Activated CD8-positive, alpha-beta T cell treated with anti-CD3 and anti-CD28 coated beads, Interleukin-2, amount 10 ng/mL, durations not matched to agents 7 days and 5 days (primary cell): ENCODE measurements around the gene MTMR1. TPM values are rescaled to one million over a fixed set of nuclear protein-coding genes. Genes with fewer than 3 reads are reported as not detected.

Experiments used
- ATAC-seq: fragments of 150-1000 bp; cut with Tn5 transposase; one replicate; pipeline ENCODE4 v1.10.0; 2021; ENCODE audit warnings: moderate library complexity
- CTCF ChIA-PET: fragments of 350-600 bp; sonication (Branson Sonifier 250); formaldehyde crosslinking; loops from one replicate; lab custom pipeline; 2021; ENCODE audit warnings: antibody characterized with exemption; lab: Charles Lee
- POLR2A ChIA-PET: fragments of 350-600 bp; sonication (Branson Sonifier 250); formaldehyde crosslinking; loops from one replicate; lab custom pipeline; 2021; ENCODE audit warnings: antibody characterized with exemption; lab: Charles Lee
- DNase-seq: peaks from one replicate; pipeline ENCODE4 v3.0.0-alpha.2; 2020
- H3K27ac Mint-ChIP-seq: one replicate; pipeline ENCODE4 v1.8.0; 2021; ENCODE audit warnings: mild to moderate bottlenecking, mixed read lengths
- H3K27me3 Mint-ChIP-seq: one replicate; pipeline ENCODE4 v1.8.0; 2021; ENCODE audit warnings: low read depth, mixed read lengths
- H3K36me3 Mint-ChIP-seq: one replicate; pipeline ENCODE4 v1.8.0; 2021; ENCODE audit warnings: low read depth, mixed read lengths
- H3K4me1 Mint-ChIP-seq: one replicate; pipeline ENCODE4 v1.8.0; 2021; ENCODE audit warnings: low read depth, mixed read lengths
- H3K4me3 Mint-ChIP-seq: one replicate; pipeline ENCODE4 v1.8.0; 2021; ENCODE audit warnings: mild to moderate bottlenecking, mixed read lengths
- H3K9me3 Mint-ChIP-seq: one replicate; pipeline ENCODE4 v1.8.0; 2022; ENCODE audit warnings: mixed read lengths; ENCODE audit not compliant: insufficient read depth
- total RNA-seq, 2 experiments: library from RNA; stranded (reverse); gene quantifications; one replicate each; pipeline ENCODE4 v1.2.3, GENCODE V29; 2021

The MTMR1 gene
- total RNA-seq: 10 to 100 TPM; 45.0 to 49.4 TPM

DNA sequence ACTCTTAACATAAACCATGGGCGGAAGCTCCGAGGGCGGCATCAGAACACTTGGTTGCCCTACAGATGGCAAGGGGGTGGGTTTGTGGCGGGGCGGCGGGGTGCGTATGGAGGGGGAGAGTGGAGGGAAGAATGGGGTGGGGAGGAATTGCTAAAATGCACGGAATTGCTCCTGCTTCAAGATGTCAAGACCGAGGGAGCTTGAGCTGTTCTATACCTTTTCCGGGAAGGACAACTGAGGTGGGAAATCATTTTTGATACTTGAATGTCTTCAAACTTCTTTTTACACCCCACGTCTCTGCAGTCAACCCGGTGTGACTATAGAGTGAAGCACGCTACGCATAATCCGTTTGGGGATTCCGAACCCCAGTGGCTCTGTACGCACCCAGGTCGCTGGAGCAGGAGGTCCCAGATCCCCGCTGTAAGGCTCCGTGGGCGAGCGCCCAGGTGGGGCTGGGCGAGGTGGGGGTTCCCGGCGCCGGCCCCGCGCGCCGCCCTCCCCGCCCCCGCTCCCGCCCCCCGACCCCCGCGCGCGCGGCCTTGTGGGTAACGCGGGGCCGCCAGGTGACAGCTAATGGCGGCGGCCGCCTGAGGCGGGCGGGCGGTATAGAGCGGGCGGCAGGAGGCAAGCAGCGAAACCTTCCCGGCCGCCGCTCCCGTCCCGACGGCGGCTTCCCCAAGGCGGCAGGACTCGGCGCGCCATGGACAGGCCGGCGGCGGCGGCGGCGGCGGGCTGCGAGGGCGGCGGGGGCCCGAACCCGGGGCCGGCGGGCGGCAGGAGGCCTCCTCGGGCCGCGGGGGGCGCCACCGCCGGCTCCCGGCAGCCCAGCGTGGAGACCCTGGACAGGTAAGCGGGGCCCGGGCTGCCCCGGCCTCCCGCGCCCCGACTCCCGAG, at the start of gene MTMR1:
Gene MTMR1, plus strand, starts transcription at position 566 of the 894 bp plus-strand sequence. Its CDS starts 135 bp downstream, at position 701.
- no peaks in the 10 kb centered on the region for H3K27me3 Mint-ChIP-seq
- ChIA-PET CTCF (interaction anchor here (0.6 to 5.6 kb wide), 6 partner anchors 7 to 27 kb away, joined by 3 to 47 read pairs (median 5); no protein-coding TSS in a partner anchor), POLR2A (interaction anchor here (0.6 to 2.2 kb wide), 8 partner anchors 10 to 753 kb away, joined by 3 to 8 read pairs (median 3); partner anchors contain the start of gene MTM1)
- ATAC-seq (peak; percentile 65), DNase-seq (peak; percentile 58)
- H3K27ac Mint-ChIP-seq: peak within 1 kb of the TSS; percentile 98
- peak within 1 kb of the TSS; percentile 91 for H3K4me3 Mint-ChIP-seq
- no peaks in the 10 kb centered on the region for H3K9me3 Mint-ChIP-seq
- H3K4me1 Mint-ChIP-seq: peaks cover 68% of the 10 kb centered on the region
- H3K36me3 Mint-ChIP-seq: peaks cover 33% of the 10 kb centered on the region

DNA sequence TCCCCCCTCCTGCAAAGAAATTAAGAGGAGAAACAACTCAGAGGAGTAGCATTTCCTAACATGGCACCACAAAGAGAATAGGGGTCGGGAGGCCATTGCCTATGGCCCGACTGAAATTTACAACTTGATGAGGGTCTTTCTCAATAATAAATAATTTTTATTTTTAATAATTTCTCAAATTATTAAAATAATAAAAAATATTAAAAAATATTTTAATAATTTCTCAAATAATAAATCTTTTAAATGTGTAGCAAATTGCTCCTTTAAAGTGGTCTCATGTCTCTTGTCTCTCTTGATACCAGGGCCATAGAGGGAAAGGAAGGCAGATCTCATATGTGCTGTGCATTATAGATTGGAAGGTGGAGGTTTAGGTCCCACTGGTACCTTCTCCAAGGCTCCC, 49.2 kb upstream of the MTMR1 start:
- H3K4me1 Mint-ChIP-seq: peaks cover 2% of the 10 kb centered on the region
- H3K27me3 Mint-ChIP-seq: no peaks in the 10 kb centered on the region
- H3K27ac Mint-ChIP-seq: no peak overlapping the region
- H3K4me3 Mint-ChIP-seq: no peak overlapping the region
- no peak for ATAC-seq
- POLR2A ChIA-PET: no interaction called here
- H3K36me3 Mint-ChIP-seq: peaks cover 30% of the 10 kb centered on the region
- CTCF ChIA-PET: no interaction called here
- no peaks in the 10 kb centered on the region for H3K9me3 Mint-ChIP-seq
- DNase-seq: no peak

DNA sequence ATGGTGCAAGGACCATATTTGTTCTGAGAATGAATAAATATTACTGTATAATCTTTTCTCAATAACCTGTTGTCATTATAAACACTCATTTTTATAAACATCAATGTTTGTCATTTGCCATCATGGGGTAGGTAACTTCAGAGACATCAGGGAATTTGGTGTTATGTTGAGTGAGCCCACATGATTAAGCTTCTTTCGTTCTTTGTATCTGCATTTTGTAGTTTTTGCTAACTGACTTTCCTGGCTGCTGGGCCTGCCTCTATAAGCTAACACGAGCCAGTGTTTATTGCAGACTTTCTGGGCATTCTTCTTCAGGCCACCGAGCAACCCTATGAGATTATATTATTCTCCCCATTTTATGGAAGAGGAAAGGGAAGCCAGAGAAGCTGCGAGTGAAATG, 48.8 kb upstream of the MTMR1 start:
- no peaks in the 10 kb centered on the region for H3K9me3 Mint-ChIP-seq
- DNase-seq: no peak
- H3K27ac Mint-ChIP-seq: no peak overlapping the region
- H3K27me3 Mint-ChIP-seq: no peaks in the 10 kb centered on the region
- no peak for ATAC-seq
- ChIA-PET CTCF (interaction anchor here (0.8 kb wide), 1 partner anchor 57 kb away, joined by 3 read pairs; no protein-coding TSS in a partner anchor), POLR2A (no interaction called here)
- no peak overlapping the region for H3K4me3 Mint-ChIP-seq
- peaks cover 32% of the 10 kb centered on the region for H3K36me3 Mint-ChIP-seq
- H3K4me1 Mint-ChIP-seq: peaks cover 2% of the 10 kb centered on the region

DNA sequence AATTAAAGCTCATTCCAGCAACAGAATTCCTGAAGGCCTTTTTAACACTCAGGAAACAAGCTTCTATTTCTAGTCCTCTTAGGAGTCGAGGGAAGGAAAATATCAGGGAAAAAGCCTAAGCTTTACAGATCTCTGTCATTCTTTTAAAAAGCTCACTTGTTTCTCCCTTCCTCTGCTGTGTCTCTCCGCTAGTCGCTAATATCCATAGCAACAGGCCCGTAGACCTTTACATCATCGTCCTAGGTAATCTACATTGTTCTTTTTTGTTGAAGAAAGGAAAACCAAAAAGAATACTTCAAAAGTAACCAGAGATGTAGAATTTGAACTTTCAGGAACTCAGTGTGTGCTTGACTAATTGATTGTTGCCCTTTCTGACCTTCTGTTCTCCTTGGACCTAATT, 45.9 kb upstream of the MTMR1 start:
- peaks cover 41% of the 10 kb centered on the region for H3K36me3 Mint-ChIP-seq
- no peaks in the 10 kb centered on the region for H3K9me3 Mint-ChIP-seq
- no peak overlapping the region for H3K4me3 Mint-ChIP-seq
- DNase-seq (no peak), ATAC-seq (no peak)
- H3K27ac Mint-ChIP-seq: no peak overlapping the region
- H3K4me1 Mint-ChIP-seq: peaks cover 5% of the 10 kb centered on the region
- ChIA-PET POLR2A (interaction anchor here (1.6 kb wide), 1 partner anchor 68 kb away, joined by 3 read pairs; no protein-coding TSS in a partner anchor), CTCF (interaction anchor here (2.8 kb wide), 1 partner anchor 11 kb away, joined by 8 read pairs; no protein-coding TSS in a partner anchor)
- H3K27me3 Mint-ChIP-seq: no peaks in the 10 kb centered on the region

GRCh38 chrX:150648296-150648940, 44.8 kb upstream of the MTMR1 start:
- Mint-ChIP-seq H3K27me3 (no peaks in the 10 kb centered on the region), H3K4me1 (peaks cover 5% of the 10 kb centered on the region), H3K27ac (no peak overlapping the region), H3K36me3 (peaks cover 40% of the 10 kb centered on the region), H3K4me3 (no peak overlapping the region), H3K9me3 (no peaks in the 10 kb centered on the region)
- POLR2A ChIA-PET: no interaction called here
- DNase-seq (no peak), ATAC-seq (no peak)
- CTCF ChIA-PET: no interaction called here

- Mint-ChIP-seq H3K4me3 (no peak overlapping the region), H3K9me3 (no peaks in the 10 kb centered on the region), H3K36me3 (peaks cover 40% of the 10 kb centered on the region), H3K27ac (no peak overlapping the region), H3K27me3 (no peaks in the 10 kb centered on the region), H3K4me1 (peaks cover 4% of the 10 kb centered on the region)
- CTCF ChIA-PET: no interaction called here
- no peak for DNase-seq
- ATAC-seq: no peak
- POLR2A ChIA-PET: no interaction called here
Measured at GRCh38 chrX:150649096-150649870, 43.9 kb upstream of the MTMR1 start.

DNA sequence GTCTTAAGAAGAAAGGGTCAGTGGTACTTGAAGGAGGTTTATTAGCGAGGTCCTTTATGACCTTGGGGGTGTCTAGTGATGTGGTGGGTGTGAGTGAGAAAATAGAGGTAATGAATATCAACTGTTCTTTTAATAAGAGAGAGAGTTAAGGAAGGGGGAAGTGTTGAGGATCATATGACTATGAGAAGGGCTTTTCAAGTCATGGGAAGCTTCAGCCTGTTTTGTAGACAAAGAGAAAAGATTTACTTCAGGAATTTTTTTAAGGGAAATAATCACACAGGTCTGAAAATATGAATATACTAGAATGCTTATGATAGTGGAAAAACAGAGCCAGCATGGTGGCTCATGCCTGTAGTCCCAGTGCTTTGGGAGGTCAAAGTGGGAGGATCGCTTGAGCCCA, 41.3 kb upstream of the MTMR1 start:
- Mint-ChIP-seq H3K27me3 (no peaks in the 10 kb centered on the region), H3K4me1 (peaks cover 4% of the 10 kb centered on the region), H3K27ac (no peak overlapping the region), H3K4me3 (no peak overlapping the region), H3K36me3 (peaks cover 38% of the 10 kb centered on the region), H3K9me3 (no peaks in the 10 kb centered on the region)
- ATAC-seq (no peak), DNase-seq (no peak)
- POLR2A ChIA-PET: no interaction called here
- CTCF ChIA-PET: no interaction called here

GRCh38 chrX:150655788-150656187, 37.4 kb upstream of the MTMR1 start:
- POLR2A ChIA-PET: no interaction called here
- no peak for DNase-seq
- no peaks in the 10 kb centered on the region for H3K27me3 Mint-ChIP-seq
- peaks cover 4% of the 10 kb centered on the region for H3K4me1 Mint-ChIP-seq
- CTCF ChIA-PET: no interaction called here
- no peak overlapping the region for H3K27ac Mint-ChIP-seq
- no peaks in the 10 kb centered on the region for H3K9me3 Mint-ChIP-seq
- no peak overlapping the region for H3K4me3 Mint-ChIP-seq
- no peak for ATAC-seq
- H3K36me3 Mint-ChIP-seq: peaks cover 26% of the 10 kb centered on the region

DNA sequence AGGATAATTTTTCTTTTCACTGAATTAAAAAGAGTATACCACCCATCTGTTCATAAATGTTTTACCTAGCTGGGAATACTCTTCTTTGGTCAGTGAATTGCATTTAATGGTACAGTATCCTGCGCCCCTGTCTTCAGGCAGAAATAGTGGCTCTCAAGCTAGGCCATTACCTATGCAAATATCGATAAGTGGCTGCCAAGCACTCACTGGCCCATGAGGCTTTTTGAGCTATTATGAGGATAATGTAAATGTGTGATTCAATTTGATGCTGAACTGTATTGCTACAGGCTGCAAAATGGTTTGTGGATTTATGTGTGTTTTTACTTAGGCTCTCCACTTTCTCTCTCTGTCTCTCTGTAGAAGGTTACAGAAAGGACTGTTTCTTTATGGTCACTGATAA, 30.1 kb upstream of the MTMR1 start:
- ChIA-PET CTCF (no interaction called here), POLR2A (no interaction called here)
- no peak for ATAC-seq
- DNase-seq: no peak
- Mint-ChIP-seq H3K36me3 (peaks cover 38% of the 10 kb centered on the region), H3K4me1 (no peaks in the 10 kb centered on the region), H3K9me3 (no peaks in the 10 kb centered on the region), H3K4me3 (no peak overlapping the region), H3K27me3 (no peaks in the 10 kb centered on the region), H3K27ac (no peak overlapping the region)

GRCh38 chrX:150664290-150664689, 28.9 kb upstream of the MTMR1 start:
- H3K36me3 Mint-ChIP-seq: peaks cover 44% of the 10 kb centered on the region
- no peak overlapping the region for H3K27ac Mint-ChIP-seq
- ATAC-seq: no peak
- no peak overlapping the region for H3K4me3 Mint-ChIP-seq
- no peak for DNase-seq
- no peaks in the 10 kb centered on the region for H3K4me1 Mint-ChIP-seq
- H3K27me3 Mint-ChIP-seq: no peaks in the 10 kb centered on the region
- ChIA-PET POLR2A (no interaction called here), CTCF (no interaction called here)
- H3K9me3 Mint-ChIP-seq: no peaks in the 10 kb centered on the region

- Mint-ChIP-seq H3K4me3 (no peak overlapping the region), H3K4me1 (no peaks in the 10 kb centered on the region), H3K9me3 (no peaks in the 10 kb centered on the region), H3K27me3 (no peaks in the 10 kb centered on the region), H3K36me3 (no peaks in the 10 kb centered on the region), H3K27ac (no peak overlapping the region)
- ATAC-seq (no peak), DNase-seq (no peak)
- ChIA-PET CTCF (interaction anchor here (1.6 kb wide), 1 partner anchor 41 kb away, joined by 5 read pairs; no protein-coding TSS in a partner anchor), POLR2A (interaction anchor here (1.1 kb wide), 1 partner anchor 226 kb away, joined by 3 read pairs; no protein-coding TSS in a partner anchor)
Measured at GRCh38 chrX:150676221-150676620, 17.0 kb upstream of the MTMR1 start.
